NCI-H510A (cell line): ENCODE data around the gene ERP27.

Experiments
- DNase-seq: peaks from one replicate; lab custom pipeline; 2025; lab: John Stamatoyannopoulos, UW

The ERP27 gene

GRCh38 chr12:14959916-14960496 is 21.7 kb upstream of the ERP27 start:
- DNase-seq: no peak

- DNase-seq: no peak
Measured at GRCh38 chr12:14959463-14959862, 21.1 kb upstream of the ERP27 start.

DNA sequence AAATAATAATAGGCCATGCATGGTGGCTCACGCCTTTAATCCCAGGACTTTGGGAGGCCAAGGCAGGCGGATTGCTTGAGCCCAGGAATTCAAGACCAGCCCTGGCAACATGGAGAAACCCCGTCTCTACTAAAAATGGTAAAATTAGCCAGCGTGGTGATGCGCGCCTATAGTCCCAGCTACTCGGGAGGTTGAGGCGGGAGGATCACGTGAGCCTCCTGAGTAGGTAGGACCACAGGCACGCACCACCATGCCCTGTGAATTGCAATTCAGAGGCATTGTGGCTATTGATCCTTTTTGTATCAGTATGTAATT is 20.7 kb upstream of the ERP27 start:
- no peak for DNase-seq

DNA sequence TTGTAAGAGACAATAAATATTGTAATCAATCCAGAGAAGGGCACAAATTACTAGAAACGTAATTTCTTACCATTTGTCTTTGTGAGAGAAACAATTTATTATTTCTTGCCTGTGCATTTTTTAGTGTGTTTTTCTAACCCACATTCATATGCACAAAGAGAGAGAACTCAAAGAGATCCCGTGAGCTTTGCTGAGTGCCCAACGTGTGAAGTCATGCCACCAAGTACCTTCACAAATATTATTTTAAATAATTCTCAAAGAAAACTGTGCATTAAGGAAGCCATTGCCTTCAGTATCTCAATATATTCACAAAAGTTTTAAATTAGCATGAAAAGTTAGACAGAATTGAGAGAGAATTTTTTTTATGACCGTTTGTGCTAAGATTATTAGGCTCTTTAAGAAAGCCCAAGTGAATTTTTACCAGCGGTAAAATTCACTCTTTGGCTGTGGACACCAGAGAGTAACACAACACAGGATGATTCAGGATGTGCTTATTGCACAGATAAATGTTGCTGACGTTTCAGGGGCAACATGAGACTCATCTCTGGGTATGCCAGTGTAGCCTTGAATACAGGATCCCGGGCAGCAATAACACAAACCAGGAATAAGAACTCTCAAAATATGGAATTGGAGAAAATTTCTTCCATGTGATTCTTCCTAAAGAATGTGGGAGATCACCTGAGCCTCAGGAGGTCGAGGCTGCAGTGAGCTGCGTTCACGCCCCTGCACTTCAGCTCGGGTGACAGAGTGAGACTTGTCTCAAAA is 20.2 kb upstream of the ERP27 start:
- no peak for DNase-seq

GRCh38 chr12:14957551-14958168 is 19.3 kb upstream of the ERP27 start:
- DNase-seq: no peak

GRCh38 chr12:14956905-14957304 is 18.6 kb upstream of the ERP27 start:
- DNase-seq: no peak

DNA sequence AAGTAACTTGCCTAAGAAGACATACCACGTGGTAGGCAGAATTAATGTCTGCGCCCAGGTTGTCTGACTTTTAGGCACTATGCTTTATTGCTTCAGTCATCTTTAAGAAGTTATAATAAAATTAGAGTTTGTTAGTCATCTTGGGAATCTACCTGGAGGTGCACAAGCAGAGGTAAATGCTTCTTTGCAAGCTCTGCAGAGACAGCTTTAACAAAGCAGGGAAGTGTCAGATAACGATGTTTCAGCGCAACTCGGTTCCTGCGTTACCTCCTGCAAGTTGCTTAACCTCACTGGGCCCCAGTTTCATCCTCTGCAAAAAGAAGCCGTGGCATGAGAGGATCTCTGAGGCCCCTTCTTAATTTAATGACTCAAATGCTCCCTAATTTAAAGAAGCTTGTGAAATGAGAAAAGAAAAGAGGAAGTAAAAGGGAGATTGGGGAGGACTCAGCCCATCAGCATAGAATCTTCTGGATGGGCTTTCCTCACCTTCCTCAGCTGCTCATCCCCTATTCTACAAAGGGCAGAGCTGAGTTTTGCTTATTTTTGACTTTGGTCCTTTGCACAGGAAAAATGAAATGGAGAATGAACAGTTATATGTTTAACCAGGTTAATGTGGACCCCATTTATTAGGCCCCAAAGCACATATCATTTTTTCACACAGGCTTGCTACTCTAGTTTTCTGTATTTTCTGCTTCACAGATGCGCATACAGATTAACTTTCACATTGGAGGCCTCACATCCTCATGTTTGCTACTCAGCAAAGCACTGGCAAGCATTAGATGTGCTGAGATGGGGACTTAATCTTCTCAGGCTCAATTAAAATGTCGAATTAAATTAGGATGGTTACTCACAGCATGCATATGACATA is 17.9 kb upstream of the ERP27 start:
- no peak for DNase-seq

GRCh38 chr12:14954269-14954668 is 15.9 kb upstream of the ERP27 start:
- DNase-seq: peak; percentile 72

DNA sequence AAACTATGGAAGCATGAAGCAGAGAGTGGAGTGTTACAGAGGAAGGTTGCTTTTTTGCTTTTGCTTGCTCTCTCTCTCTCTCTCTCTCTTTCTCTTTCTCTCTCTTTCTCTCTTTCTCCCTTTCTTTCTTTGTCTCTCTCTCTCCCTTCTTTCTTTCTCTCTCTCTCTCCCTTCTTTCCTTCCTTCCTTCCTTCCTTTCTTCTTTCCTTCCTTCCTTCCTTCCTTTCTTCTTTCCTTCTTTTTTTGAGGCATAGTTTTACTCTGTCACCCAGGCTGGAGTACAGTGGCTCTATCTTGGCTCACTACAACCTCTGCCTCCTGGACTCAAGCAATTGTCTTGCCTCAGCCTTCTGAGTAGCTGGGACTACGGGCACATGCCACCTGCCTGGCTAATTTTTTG is 15.4 kb upstream of the ERP27 start:
- no peak for DNase-seq

- peak; percentile 39 for DNase-seq
Measured at GRCh38 chr12:14952299-14952921, 14.1 kb upstream of the ERP27 start.

GRCh38 chr12:14951851-14952250 is 13.5 kb upstream of the ERP27 start:
- no peak for DNase-seq

- no peak for DNase-seq
Measured at GRCh38 chr12:14950982-14951746, 12.8 kb upstream of the ERP27 start.

DNA sequence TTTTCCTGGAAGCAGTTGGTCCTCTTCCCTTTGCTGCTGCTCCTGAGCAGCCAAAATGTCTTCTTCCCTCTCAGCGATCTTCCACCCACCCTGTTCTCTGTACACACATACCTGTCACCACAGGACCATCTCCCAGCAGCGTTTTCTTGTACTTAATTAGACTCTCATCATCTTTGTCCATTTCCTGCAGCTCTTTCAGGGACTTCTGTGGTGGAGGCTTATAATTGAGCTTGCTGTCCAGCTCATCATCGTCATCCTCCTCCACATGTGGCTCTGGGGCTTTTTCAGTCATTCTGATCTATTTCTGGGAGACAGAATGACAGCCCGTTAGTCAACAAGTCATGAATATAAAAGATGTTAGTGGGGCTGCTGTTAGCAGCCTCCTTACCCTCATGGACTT is 12.1 kb upstream of the ERP27 start:
- DNase-seq: no peak

- DNase-seq: no peak
Measured at GRCh38 chr12:14949631-14950030, 11.3 kb upstream of the ERP27 start.

DNA sequence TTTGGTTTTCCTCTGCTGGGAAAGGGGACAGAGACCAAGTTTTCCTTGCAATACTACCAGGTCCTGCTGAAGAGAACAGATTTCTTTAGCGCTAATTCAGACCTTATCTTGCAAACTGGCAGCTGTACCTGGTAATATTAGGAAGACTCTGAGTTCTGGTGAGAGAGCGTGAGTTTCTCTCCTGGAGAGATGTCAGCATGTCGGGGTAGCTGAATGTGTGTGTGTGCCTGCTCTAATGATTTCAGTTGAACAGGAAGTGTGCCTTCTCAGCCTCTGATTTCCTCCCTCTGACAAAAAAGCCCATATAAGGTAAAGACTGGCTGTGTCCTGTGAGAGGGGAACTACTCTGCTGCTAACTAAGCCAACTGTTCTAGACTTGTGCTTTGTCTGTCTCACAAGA is 10.3 kb upstream of the ERP27 start:
- DNase-seq: peak; percentile 14

DNA sequence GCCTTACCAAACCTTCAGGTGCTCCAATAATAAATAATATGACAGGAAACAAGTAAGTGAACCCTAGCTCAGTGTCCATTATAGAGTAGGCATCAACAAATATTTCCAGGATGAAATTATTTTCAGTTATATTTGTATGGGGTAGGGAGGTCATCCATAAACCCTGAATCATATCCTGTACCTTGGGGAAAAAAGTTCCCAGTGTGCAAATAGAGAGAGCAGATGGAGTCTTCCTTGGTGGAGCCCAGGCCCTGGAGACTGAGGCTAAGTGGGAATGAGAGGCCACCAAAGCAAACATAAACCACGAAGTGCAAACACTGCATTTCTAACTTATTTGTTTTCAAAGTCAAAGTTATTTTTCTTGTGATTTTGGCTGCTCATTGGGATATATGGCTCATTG is 8.5 kb upstream of the ERP27 start:
- no peak for DNase-seq

GRCh38 chr12:14946162-14946561 is 7.8 kb upstream of the ERP27 start:
- no peak for DNase-seq

- no peak for DNase-seq
Measured at GRCh38 chr12:14942196-14942931, 4.0 kb upstream of the ERP27 start.

GRCh38 chr12:14941369-14941768 is 3.0 kb upstream of the ERP27 start:
- DNase-seq: no peak

DNA sequence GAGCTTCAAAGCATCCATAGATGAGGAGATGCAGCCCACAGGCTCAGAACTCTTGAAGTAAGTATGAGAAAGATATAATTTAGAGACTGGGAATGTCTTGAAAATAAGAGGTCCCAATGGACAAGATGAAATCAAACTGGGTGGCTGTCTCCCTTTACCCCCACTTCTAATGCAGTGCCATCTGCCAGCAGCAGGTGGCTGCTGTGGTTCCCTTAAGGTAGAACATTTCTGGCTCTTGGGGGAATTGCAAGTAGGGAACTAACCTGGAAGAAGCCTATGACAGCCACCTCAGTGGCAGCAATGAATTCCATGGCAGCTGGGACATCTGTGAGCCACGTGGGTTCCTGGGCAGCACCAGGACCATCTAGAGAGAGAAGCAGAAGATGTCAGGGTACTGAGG is 648 bp downstream of the ERP27 start:
- DNase-seq: no peak

GRCh38 chr12:14937014-14937413 is 1.3 kb downstream of the ERP27 start:
- DNase-seq: no peak
